Stimulated activated CD8-positive, alpha-beta memory T cell treated with anti-CD3 and anti-CD28 coated beads, Interleukin-7, amount 100 ng/mL, for 1 hour (primary cell): Measurements from ENCODE around the gene RPS15.

Experiments used
- DNase-seq, 2 donors: peaks; one replicate each; pipeline ENCODE4 v3.0.0-alpha.2; 2020; ENCODE audit warnings: low read depth in 2 of 2

Gene RPS15

DNA sequence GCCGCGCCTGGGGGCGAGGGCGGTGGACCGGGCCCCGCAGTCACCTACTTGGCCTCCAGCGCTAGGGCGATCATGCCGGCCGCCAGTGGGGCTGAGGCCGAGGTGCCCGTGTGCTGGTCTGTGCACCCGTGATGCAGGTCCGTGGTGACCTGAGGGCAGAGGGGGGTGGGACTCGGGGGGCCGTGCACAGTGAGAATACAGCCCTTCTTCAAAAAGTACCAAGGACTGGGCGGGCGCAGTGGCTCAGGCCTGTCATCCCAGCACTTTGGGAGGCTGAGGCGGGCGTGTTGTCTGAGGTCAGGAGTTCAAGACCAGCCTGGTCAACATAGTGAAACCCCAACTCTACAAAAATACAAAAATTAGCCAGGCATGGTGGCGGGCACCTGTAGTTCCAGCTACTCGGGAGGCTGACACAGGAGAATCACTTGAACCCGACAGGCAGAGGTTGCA is 45.8 kb downstream of the RPS15 start:
- DNase-seq = no peak

DNA sequence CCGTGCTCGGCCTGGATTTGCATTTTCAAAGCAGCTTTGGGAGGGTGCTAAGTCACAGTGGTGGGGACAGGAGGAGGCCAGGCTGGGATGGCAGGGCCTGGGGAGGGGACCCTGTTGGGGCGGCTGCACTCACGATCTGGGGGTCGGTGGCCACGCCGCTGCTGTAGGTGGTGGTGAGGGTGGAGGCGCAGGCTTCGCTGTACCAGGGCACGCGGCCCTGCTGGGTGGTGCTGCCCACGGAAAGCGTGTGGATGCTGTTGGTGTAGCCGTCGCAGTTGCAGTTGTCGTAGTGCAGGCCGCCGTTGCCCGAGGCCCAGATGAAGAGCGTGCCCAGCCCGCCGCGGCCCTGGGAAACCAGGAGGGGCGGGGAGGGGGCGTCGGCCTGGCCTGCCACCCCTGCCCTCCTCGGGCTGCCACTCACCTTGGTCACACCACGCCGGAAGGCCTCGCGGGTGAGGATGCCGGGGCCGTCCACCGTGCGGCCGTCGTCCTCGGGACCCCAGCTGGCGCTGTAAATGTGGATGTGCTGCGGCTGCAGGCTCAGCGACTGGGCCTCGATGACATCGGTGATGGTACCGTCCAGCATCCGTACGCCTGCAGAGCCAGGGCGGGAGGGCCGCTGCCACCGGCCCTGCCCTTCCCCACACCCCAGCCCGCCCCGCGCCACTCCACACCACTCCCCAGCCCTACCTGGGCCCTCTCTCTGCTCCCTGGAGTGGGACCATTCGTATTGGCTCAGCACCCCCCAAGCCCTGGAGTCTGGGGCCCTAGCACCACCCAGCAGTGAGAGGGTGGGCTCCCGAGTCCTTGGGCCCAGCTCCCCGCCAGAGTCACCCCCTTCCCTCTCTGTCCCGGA is 48.8 kb downstream of the RPS15 start:
- DNase-seq = no peak

DNA sequence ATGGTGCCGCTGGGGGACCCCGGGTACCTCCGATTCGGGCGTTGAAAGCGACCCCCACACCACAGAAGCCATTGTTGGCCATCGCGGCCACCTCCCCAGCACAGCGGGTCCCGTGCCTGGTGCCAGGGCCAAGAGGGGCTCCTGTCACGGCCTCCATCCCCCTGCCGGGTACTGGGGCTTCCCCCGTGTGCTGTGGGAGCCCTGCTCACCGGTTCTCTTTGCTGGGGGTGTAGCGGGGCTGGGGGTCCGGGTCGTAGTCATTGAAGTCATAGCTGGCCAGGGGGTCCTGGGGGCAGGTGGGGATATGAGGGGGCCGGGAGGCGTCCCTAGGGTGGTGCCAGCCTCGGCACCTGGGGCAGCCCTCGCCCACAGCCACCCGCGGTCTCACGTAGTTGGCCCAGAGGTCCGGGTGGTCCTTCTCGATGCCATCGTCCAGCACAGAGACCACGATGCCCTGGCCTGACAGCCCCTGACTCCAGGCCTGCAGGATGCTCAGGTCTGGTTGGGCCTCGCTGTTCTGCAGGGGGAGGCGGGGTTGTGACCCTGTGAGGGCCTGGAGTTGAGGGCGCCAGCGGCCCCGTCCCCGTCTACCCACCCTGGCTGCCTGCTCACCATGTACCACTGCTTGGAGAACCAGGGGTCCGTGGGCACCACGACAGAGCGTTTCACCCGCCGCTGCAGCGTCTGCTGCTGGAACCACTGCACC is 49.5 kb downstream of the RPS15 start:
- no peak for DNase-seq

DNA sequence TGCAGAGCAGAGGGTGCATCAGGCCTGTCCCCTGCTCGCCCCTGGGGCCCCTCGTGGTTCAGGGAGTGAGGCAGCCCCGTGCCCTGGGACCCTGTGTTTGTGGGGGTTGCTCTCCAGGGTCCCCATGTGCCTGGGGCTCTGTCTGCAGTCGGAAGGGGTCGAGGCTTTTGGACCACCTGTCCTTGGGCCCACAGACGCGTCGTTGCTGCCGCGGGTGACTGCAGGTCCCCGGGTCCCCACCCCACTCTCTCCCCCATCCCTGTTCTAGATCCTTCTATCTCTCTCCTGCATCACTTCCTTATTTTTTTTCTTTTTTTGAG is 50.0 kb downstream of the RPS15 start:
- no peak for DNase-seq

DNA sequence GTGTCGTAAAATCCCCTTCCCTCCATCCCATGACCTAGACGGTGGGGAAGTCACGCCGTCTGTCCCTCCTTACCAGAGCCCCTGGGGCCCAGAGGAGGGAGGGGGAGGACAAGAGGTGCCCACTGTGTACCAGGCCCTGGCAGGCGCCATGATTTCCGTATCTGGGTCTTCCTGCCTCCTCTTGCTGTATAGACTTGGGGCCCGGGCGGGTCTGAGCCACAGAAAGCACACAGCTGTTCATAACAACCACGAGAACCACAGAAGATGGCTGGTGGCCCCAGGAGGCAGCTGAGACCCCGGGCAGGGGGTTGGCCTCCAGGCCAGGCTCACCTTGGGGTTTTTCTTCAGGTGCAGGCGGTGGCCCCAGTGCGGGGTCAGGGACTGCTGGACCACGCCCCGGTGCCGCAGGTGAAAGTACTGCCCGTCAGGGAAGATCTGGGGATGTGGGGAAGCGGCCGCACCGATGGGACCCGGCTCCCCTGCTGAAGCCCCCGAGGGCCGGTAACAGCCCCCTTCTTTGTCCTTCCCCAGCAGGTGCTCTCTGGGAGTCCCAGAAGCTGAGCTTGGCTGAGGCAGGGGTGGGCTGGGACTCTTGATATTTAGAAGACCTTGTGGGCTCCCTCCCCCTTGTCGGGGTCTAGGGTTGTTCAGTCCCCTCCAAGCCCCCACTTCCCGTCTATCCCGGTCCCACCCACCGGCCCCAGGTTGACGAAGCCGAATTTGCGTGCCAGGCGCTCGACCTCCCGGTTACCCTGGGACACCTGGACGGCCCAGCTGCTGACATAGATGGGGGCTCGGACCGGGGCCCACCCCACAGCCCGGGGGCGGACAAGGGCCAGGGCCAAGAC is 51.5 kb downstream of the RPS15 start:
- no peak for DNase-seq
